Measurements from ENCODE around the gene SPTBN2. TPM values are rescaled to one million over a fixed set of nuclear protein-coding genes. Genes with fewer than 3 reads are reported as not detected.

SPTBN2 gene
- total and polyA plus RNA-seq, 2 donors (not counting 3 experiments of a cell fraction or from before 2014, with no cell fraction given) = 3.8 to 19.8 TPM

- Histone ChIP-seq H3K9me1 (replicated peaks; ENCODE audit: control insufficient read depth, extremely low read depth, insufficient read depth, low read length) (no peaks in the 10 kb centered on the region), H3K4me2 (ENCODE audit: insufficient read depth, low read length) (peak overlapping the region; percentile 79), H3K4me3 (replicated peaks in 1 of 3; ENCODE audit: insufficient read depth in 1 of 3, low read depth in 1 of 3, low read length in 3 of 3) (no peak overlapping the region), H3K27ac (ENCODE audit: insufficient read depth, low read depth, low read length) (no peak overlapping the region), H3K27me3 (ENCODE audit: control insufficient read depth in 2 of 2, insufficient read depth in 2 of 2, low read length in 2 of 2) (no peaks in the 10 kb centered on the region), H3K79me2 (ENCODE audit: control insufficient read depth, insufficient read depth, low read length) (peaks cover 9% of the 10 kb centered on the region), H3K9ac (replicated peaks; ENCODE audit: extremely low read depth, insufficient read depth, low read length) (no peak overlapping the region), H3K9me3 (replicated peaks; ENCODE audit: control insufficient read depth, insufficient read depth, low read length) (no peaks in the 10 kb centered on the region), H2AFZ (ENCODE audit: low read depth, low read length) (no peak overlapping the region), H4K20me1 (replicated peaks; ENCODE audit: control insufficient read depth, extremely low read depth, insufficient read depth, low read length) (no peaks in the 10 kb centered on the region), H3K4me1 (ENCODE audit: control insufficient read depth, extremely low read depth, insufficient read depth, low read length) (peaks cover 28% of the 10 kb centered on the region), H3K36me3 (ENCODE audit: control insufficient read depth in 2 of 2, extremely low read depth in 1 of 2, insufficient read depth in 2 of 2, low read length in 2 of 2) (no peaks in the 10 kb centered on the region)
- no peak for TF ChIP-seq EZH2 (IDR thresholded peaks at IDR 0.05; ENCODE audit: borderline replicate concordance, low read depth, low read length, severe bottlenecking)
- ChIA-PET CTCF (interaction anchor here (1.2 kb wide), 1 partner anchor 72 kb away, joined by 4 read pairs; no protein-coding TSS in a partner anchor), POLR2A (no interaction called here)
- BruUV-seq (replicated peaks) = no TSS peak
- intact Hi-C loops (cut with micrococcal nuclease) = no loop called here
- DNase-seq (ENCODE audit: low read depth, low spot score) = no peak
- dilution Hi-C loops (cut with MboI; ENCODE audit: extremely low pct_ligation_motif_present, low sequenced_read_pairs) = no loop called here
- no peak for FAIRE-seq
Measured at GRCh38 chr11:66743271-66743968, 14.4 kb upstream of the SPTBN2 start.

DNA sequence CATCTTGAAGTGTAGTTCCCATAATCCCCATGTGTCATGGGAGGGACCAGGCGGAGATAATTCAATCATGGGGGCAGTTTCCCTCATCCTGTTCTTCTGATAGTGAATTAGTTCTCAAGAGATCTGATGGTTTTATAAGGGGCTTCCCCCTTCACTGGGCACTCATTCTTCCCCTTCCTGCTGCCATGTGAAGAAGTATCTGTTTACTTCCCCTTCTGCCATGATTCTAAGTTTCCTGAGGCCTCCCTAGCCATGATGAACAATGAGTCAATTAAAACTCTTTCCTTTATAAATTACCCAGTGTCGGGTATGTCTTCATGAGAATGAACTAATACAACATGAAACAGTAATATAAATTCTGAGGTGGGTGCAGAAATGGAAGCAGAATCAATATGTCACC is 12.1 kb upstream of the SPTBN2 start:
- H3K4me1 ChIP-seq (ENCODE audit: control insufficient read depth, extremely low read depth, insufficient read depth, low read length) = peaks cover 16% of the 10 kb centered on the region
- no peaks in the 10 kb centered on the region for H4K20me1 ChIP-seq (replicated peaks; ENCODE audit: control insufficient read depth, extremely low read depth, insufficient read depth, low read length)
- intact Hi-C loops (cut with micrococcal nuclease) = no loop called here
- H3K9ac ChIP-seq (replicated peaks; ENCODE audit: extremely low read depth, insufficient read depth, low read length) = no peak overlapping the region
- no peaks in the 10 kb centered on the region for H3K9me1 ChIP-seq (replicated peaks; ENCODE audit: control insufficient read depth, extremely low read depth, insufficient read depth, low read length)
- DNase-seq (ENCODE audit: low read depth, low spot score) (no peak), FAIRE-seq (no peak)
- TF ChIP-seq, protein P1, sequence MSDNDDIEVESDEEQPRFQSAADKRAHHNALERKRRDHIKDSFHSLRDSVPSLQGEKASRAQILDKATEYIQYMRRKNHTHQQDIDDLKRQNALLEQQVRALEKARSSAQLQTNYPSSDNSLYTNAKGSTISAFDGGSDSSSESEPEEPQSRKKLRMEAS (IDR thresholded peaks at IDR 0.05; ENCODE audit: insufficient read depth, insufficient read length) = no peak
- TF ChIP-seq POLR2A (IDR thresholded peaks at IDR 0.05; ENCODE audit: low read depth, low read length) = no peak
- TF ChIP-seq MYC (IDR thresholded peaks at IDR 0.05; ENCODE audit: low read depth, low read length) = no peak
- TF ChIP-seq POLR2AphosphoS5 (IDR thresholded peaks at IDR 0.05; ENCODE audit: insufficient read depth, low read depth, low read length) = no peak
- no peak for TF ChIP-seq GATA2 (IDR thresholded peaks at IDR 0.05; ENCODE audit: insufficient read depth, insufficient read length, low read depth, low read length)
- H3K27me3 ChIP-seq (ENCODE audit: control insufficient read depth in 2 of 2, insufficient read depth in 2 of 2, low read length in 2 of 2) = no peaks in the 10 kb centered on the region
- ChIA-PET POLR2A (no interaction called here), CTCF (no interaction called here)
- BruUV-seq (replicated peaks) = no TSS peak
- H2AFZ ChIP-seq (ENCODE audit: low read depth, low read length) = no peak overlapping the region
- no peaks in the 10 kb centered on the region for H3K36me3 ChIP-seq (ENCODE audit: control insufficient read depth in 2 of 2, extremely low read depth in 1 of 2, insufficient read depth in 2 of 2, low read length in 2 of 2)
- H3K4me3 ChIP-seq (replicated peaks in 1 of 3; ENCODE audit: insufficient read depth in 1 of 3, low read depth in 1 of 3, low read length in 3 of 3) = no peak overlapping the region
- H3K9me3 ChIP-seq (replicated peaks; ENCODE audit: control insufficient read depth, insufficient read depth, low read length) = no peaks in the 10 kb centered on the region
- H3K4me2 ChIP-seq (ENCODE audit: insufficient read depth, low read length) = no peak overlapping the region
- peaks cover 9% of the 10 kb centered on the region for H3K79me2 ChIP-seq (ENCODE audit: control insufficient read depth, insufficient read depth, low read length)
- H3K27ac ChIP-seq (ENCODE audit: insufficient read depth, low read depth, low read length) = no peak overlapping the region
- dilution Hi-C loops (cut with MboI; ENCODE audit: extremely low pct_ligation_motif_present, low sequenced_read_pairs) = no loop called here

Measured in endothelial cell of umbilical vein (primary cell).